SK-N-MC (cell line): Measurements from ENCODE around the gene SOX6.

Experiments
- EZH2 ChIP-seq: fragments of 200-600 bp; sonication (generic); IDR thresholded peaks from one replicate; pipeline ENCODE4 v1.6.1; 2017; ENCODE audit warnings: antibody characterized with exemption
- FOXP2 ChIP-seq: optimal IDR thresholded peaks from 2 replicates; pipeline ENCODE3; 2011; ENCODE audit warnings: mild to moderate bottlenecking, moderate library complexity; ENCODE audit not compliant: insufficient read depth; ENCODE audit errors: extremely low read length, control extremely low read depth
- POLR2AphosphoS5 ChIP-seq: IDR thresholded peaks from 2 replicates; pipeline ENCODE4 v1.6.1; 2012; ENCODE audit warnings: mild to moderate bottlenecking, low read depth, low read length, borderline replicate concordance

GRCh38 chr11:16242806-16243205 is 113.5 kb downstream of the SOX6 start:
- TF ChIP-seq POLR2AphosphoS5 = no peak
- TF ChIP-seq EZH2 = no peak
- no peak for TF ChIP-seq FOXP2
